HG02884 (cell line): ENCODE measurements around the gene USP36.
"Not testable (repeated sequence)": the region's sequence is repeated elsewhere in the genome, so short reads cannot be mapped to it uniquely, and the experiment has no call there.

ENCODE experiments used
- ATAC-seq: cut with Tn5 transposase; IDR thresholded peaks from one replicate; pipeline ENCODE4 v1.9.1; 2021; ENCODE audit warnings: mild to moderate bottlenecking, moderate library complexity; ENCODE audit not compliant: unreplicated experiment

The USP36 gene

GRCh38 chr17:78774956-78775571 is 65.5 kb downstream of the USP36 start:
- ATAC-seq = no peak

GRCh38 chr17:78774453-78774852 is 66.2 kb downstream of the USP36 start:
- ATAC-seq = no peak

DNA sequence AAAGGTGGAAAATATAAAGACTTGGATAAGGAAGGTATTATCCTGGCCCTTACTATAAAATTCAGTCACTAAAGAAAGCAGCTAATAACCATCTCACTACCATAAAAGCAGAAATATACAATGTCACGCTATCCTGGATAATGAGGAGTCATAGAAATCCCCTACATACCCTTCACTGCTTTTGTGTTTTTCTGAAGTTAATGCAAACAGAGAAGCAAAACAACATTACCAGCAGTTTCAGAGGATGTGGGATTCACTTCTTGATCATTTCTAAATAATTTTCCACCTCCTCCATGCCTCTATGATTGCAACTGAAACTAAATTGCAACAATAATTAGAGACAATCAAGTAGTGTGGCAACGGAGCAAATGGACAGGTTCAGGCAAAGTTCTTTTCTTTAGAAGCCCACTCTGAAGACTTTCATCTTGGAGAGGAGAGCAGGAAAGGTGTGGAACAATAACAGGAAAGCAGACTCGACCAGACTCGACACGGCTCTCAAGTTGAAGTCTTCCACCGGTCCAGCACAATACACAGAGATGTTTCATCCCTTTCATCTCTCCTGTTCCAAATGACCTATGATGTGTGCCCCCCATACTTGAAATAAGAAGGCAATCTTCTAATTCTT is 68.7 kb downstream of the USP36 start:
- ATAC-seq = no peak

DNA sequence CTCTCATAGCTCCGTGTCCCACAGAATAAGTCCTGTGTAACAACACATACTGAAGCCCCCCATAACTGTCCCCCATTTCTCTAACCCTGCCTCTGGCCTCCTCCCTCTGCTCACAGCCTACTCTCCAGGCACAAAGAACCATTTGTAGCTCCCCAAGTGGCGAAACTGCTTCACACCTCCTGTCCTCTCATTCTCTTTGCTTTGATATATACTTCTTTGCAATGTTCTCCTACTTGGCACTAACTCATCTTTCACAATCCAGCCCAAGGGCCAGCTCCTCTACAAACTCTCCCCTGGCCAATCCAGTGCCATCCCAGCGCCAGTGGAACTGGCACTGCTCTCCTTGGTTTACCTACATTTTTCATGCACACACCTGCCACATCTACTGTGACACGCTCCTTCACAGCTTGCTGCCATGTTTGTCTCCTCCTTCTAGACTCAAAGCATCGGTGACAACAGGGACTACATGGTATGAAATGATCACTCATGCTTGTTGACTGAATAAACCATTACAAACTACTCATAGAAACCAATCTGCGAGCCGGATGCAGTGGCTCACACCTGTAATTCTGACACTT is 71.3 kb downstream of the USP36 start:
- no peak for ATAC-seq

DNA sequence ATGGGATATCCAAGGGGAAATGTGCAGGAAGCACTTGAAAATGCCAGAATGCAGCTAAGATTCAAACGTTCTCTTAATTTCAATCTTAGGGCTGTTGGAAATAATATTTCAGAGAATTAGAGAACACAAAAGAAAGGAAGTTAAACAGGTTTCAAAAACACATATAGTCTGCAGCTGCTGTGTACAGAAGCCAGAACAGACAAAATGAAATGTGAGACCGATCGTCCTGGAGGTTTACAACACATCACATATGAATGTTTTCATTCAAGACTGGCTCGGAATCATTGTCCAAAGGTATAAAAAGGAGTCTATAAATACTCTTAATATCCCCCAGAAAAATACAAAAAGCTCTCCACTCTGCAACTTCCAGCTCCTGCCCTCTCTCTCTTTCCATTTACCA is 72.8 kb downstream of the USP36 start:
- no peak for ATAC-seq

DNA sequence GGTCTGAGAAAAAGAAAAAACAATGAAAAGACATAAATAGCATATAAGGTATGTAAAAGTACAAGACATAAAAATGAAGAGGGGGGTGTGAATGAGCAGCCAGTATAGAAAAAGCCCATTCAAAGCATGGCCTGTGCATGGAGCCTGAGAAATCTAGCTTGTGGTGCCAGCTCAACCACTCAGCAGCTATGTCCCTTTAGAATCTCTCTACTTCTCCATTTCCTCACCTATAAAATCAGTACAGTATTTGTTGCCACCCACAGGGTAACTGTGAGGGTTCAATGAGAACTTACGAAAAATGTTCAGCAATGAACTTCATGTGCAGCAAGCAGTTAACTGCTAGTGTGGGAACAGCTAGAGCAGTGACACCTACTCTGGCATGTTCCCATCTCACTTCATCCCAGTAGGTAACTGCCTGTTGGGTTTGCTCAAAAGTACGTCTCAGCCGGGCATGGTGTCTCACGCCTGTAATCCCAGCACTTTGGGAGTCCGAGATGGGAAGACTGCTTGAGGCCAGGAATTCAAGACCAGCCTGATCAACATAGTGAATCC is 73.8 kb downstream of the USP36 start:
- no peak for ATAC-seq

DNA sequence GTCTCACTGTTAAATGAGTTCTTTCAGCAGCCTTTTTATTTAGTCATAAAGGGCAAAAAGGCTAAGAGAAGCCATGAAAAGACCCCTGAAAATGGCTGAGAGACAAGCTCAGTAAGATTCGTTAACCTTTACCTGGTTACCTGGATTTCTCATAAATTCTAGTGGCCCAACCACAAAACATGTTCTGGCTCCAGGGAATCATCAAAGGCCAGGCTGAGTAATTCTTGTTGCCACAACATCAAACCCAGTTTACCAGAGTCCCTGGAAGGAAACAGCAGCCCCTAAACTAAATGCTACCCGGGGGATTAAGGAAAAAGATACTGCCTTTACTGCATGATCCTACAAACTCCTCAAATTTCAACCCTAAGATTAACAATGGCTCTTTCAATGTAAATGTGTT is 74.4 kb downstream of the USP36 start:
- no peak for ATAC-seq

DNA sequence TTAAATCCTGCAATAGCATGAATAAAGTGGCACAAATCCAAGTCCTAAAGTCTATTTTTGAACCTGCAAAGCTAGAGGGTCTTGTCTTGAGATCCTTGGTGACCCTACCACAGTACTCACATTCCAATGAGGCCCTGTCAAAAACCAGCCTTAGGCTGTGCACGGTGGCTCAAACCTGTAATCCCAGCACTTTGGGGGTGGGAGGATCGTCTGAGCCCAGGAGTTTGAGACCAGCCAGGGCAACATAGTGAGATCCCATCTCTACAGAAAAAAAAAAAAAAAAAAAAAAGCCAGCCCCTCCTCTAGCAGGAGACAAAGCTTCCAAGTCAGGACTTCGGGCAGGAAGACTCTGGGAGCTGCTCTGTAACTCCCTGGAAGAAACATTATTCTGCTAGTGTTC is 74.8 kb downstream of the USP36 start:
- ATAC-seq = no peak

GRCh38 chr17:78764871-78765270 is 75.7 kb downstream of the USP36 start:
- no peak for ATAC-seq

DNA sequence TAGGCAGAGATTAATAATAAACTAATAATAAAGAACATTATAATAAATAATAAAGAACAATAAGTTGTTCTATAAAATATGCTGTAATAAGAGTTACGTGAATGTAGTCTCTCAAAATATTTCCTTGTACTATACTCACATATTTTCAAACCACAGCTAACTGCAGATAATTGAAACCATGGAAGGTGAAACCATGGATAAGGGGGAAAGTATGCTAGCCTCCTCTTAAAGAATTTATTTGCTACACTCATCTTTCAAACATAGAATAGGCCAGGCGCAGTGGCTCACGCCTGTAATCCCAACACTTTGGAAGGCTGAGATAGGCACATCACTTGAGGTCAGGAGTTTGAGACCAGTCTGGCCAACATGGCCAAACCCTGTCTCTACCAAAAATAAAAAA is 77.1 kb downstream of the USP36 start:
- no peak for ATAC-seq

GRCh38 chr17:78761789-78762406 is 78.7 kb downstream of the USP36 start:
- no peak for ATAC-seq

GRCh38 chr17:78759969-78760352 is 80.7 kb downstream of the USP36 start:
- no peak for ATAC-seq

DNA sequence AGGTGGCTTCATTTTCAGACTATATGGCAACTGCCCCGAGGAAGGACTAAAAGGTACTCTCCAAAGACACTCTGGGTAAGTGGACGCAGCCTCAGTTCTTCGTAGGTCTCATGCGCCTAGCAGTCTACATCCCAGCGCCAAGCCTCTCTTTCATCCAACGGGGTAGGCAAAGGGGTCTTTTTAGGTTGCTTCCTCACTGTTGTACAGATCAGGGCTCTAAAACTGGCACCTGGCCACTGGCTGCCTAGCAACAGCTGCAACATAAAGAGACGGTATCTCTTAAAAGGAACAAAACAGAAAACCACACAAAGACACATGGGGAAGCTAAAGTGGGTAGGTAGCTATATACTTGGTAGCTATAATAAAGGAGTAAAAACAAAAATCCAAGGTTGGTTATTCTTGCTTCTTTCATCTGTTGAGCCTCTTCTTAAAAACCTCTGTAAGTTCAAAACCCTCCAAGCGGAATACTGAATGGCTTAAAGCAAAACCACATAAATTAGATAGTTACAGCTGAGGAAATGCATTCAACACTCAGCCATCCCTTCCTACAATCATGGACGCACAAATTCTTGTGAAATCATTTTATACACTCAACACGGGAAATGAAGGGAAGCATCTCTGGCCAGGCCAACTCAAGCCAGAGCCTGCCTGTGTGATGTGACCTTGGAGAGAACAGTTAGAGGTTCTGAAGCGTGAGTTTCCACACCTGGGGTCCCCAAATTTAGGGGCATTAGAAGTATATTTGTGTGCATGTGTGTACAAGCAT is 81.2 kb downstream of the USP36 start:
- no peak for ATAC-seq

DNA sequence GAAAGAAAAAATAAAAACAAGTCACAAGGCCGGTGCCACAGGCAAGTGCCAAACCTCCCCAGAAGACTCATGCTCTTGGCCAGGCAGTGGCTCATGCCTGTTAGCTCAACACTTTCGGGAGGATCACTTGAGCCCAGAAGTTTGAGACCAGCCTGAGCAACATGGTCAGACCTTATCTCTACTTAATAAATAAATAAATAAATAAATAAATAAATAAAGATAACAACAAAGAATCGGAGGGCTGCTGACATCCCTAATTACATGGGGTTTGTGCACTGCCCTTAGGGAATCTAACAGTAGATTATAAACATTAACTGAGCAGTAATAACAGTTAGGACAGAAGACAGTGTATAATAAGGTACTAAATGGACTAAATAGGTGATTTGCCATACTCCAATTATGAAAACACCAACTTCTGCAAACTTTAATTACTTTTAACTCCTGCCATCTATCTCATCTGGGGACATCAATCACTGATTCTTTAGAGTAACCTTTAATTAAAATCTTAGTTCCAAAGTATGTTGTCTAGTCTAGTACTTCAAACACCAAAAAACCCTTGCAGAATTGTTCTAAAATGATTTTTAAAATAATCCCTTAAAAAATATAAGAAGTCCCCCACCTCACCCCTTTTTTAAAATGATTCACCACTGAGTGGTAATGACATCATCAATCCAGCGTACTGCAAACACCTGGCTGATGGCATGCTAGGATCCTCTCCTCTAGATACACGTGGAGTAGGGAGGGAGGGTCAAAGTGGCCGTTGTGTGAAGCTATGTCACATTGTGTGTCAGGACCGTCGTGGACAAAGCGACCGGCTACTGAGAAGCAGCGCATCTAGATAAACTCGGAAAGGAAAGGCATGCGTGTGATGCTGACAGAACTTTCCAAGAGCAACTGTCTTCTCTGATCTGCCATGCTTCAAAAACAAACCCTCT is 87.0 kb downstream of the USP36 start:
- ATAC-seq = no peak

- ATAC-seq = no peak
Observed at GRCh38 chr17:78751447-78752161, 89.0 kb downstream of the USP36 start.

DNA sequence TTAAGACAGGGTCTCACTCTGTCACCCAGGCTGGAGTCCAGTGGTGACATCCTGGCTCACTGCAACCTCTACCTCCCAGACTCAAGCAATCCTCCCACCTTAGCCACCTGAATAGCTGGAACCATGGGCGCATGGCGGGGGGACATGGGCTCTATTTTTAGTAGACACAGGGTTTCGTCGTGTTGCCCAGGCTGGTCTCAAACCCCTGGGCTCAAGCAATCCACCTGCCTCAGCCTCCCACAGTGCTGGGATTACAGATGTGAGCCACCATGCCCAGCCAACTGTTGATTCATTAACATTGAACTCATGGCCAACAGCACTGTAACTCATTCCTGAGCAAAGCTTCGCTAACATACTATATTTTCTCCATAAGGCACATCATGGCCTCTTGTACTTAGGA is 89.6 kb downstream of the USP36 start:
- not testable (repeated sequence) for ATAC-seq

- ATAC-seq = no peak
Observed at GRCh38 chr17:78748730-78749317, 91.8 kb downstream of the USP36 start.

DNA sequence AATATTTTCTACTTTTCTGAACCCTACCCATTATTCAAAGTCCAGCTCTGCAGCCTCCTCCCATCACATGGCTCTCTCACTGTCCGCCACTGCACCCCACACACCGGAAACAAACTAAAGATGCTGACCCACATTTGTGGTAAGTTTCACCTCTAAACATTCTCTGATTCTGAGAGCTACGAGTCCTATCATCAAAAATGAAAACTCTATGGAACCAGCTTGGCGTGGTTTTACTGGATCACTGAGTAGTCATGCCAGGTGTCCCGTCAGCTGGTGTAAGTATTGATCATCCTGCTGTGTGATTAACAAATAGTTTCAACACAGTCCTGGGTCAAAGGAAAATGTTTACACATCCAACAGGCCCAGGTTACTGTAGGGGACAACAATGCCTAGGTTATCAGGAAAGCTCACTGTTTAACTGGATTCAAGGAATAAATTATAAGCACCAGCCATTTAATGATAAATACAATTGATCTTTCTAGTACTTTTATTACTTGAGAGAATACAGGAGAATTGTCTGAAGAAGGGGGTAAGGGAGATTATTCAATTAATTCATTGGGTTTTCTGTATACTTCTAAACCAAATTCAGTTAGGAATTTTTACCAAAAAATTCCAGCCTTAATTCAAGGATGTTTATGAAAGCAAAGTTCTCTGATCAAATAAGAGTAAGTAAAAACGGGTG is 92.4 kb downstream of the USP36 start:
- no peak for ATAC-seq

DNA sequence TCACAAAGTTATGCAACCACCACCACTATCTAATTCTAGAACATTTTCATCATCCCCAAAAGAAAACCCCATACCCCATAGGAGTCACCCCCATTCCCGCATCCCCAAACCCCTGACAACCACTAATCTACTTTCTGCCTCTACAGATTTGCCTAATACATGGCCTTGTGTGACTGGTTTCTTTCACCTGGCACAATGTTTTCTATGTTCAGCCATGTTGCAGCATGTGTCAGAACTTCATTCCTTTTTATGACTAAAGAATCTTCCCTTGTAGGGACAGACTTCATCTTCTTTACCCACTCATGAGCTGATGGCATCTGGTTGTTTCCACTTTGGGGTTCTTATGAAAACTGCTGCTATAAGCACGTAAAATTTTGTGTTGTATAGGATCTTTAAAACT is 93.1 kb downstream of the USP36 start:
- ATAC-seq = no peak
